ENCODE measurements around the gene TBKBP1.

- TF ChIP-seq POLR2A (IDR thresholded peaks at IDR 0.05) (no peak), EP300 (IDR thresholded peaks at IDR 0.05) (no peak)
Observed at GRCh38 chr17:47692137-47692894, 1.6 kb upstream of the TBKBP1 start.

Data from tibial nerve (tissue), 3 donors.